ENCODE data around the gene KCP. TPM values are rescaled to one million over a fixed set of nuclear protein-coding genes. Genes with fewer than 3 reads are reported as not detected.
A peak's percentile ranks its signal among the peaks of the same experiment; 100 is the strongest.

Gene KCP
- total RNA-seq, 1 experiment from 2014 or later, result 5.3 TPM

- no peak overlapping the region for H3T11ph ChIP-seq (ENCODE audit: low read length)
- no peak overlapping the region for H2AK5ac ChIP-seq (ENCODE audit: insufficient read length, low read length)
- peaks cover 10 to 18% (median 12%) of the 10 kb centered on the region in 3 experiments for H3K36me3 Mint-ChIP-seq (ENCODE audit: insufficient read depth in 1 of 3, low read depth in 3 of 3)
- no peaks in the 10 kb centered on the region; a peak in 1 of 5 replicates for H3K9me3 Mint-ChIP-seq
- DNase-seq, result peak; percentile 45
- no peak overlapping the region for H2BK5ac ChIP-seq (ENCODE audit: insufficient read length, low read length)
- H2BK12ac ChIP-seq (ENCODE audit: insufficient read length, low read depth, low read length), result no peak overlapping the region
- peaks cover 12% of the 10 kb centered on the region for H3K23me2 ChIP-seq (ENCODE audit: insufficient read length, low read depth, low read length, poor library complexity, severe bottlenecking)
- H3K27me3 ChIP-seq (ENCODE audit: insufficient read depth, low read length), result peaks cover 11% of the 10 kb centered on the region; the same call in 1 of the 2 replicates
- H3K9ac ChIP-seq (ENCODE audit: extremely low read depth, insufficient read length, low read length), result no peak overlapping the region
- peak overlapping the region; percentile 56 to 80 for H3K4me3 Mint-ChIP-seq
- H3K4me1 ChIP-seq (ENCODE audit: insufficient read depth, low read length), result no peaks in the 10 kb centered on the region
- peaks cover 27 to 28% of the 10 kb centered on the region in 2 experiments for H3K4me1 Mint-ChIP-seq
- H2AFZ ChIP-seq (ENCODE audit: low read length), result no peak overlapping the region
- H3K18ac ChIP-seq (ENCODE audit: insufficient read length, low read depth, low read length), result no peak overlapping the region
- no peak overlapping the region for H2BK15ac ChIP-seq (ENCODE audit: low read depth, low read length)
- no peak overlapping the region for H3K23ac ChIP-seq (ENCODE audit: insufficient read length, low read depth, low read length)
- H2BK20ac ChIP-seq (ENCODE audit: low read depth, low read length, poor library complexity, severe bottlenecking), result no peak overlapping the region
- TF ChIP-seq, protein P1, sequence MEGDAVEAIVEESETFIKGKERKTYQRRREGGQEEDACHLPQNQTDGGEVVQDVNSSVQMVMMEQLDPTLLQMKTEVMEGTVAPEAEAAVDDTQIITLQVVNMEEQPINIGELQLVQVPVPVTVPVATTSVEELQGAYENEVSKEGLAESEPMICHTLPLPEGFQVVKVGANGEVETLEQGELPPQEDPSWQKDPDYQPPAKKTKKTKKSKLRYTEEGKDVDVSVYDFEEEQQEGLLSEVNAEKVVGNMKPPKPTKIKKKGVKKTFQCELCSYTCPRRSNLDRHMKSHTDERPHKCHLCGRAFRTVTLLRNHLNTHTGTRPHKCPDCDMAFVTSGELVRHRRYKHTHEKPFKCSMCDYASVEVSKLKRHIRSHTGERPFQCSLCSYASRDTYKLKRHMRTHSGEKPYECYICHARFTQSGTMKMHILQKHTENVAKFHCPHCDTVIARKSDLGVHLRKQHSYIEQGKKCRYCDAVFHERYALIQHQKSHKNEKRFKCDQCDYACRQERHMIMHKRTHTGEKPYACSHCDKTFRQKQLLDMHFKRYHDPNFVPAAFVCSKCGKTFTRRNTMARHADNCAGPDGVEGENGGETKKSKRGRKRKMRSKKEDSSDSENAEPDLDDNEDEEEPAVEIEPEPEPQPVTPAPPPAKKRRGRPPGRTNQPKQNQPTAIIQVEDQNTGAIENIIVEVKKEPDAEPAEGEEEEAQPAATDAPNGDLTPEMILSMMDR (conservative IDR thresholded peaks at IDR 0.05), result no peak
- no peak overlapping the region for H3K27ac Mint-ChIP-seq
- no peaks in the 10 kb centered on the region for H4K20me1 ChIP-seq (ENCODE audit: control insufficient read depth, insufficient read depth, insufficient read length)
- no peaks in the 10 kb centered on the region for H3K79me1 ChIP-seq (ENCODE audit: insufficient read depth, low read depth, low read length, poor library complexity, severe bottlenecking)
- H3K4ac ChIP-seq (ENCODE audit: low read depth, low read length), result no peak overlapping the region
- no peak overlapping the region for H4K5ac ChIP-seq (ENCODE audit: insufficient read length, low read depth, low read length)
- no peaks in the 10 kb centered on the region for H3K9me3 ChIP-seq (ENCODE audit: control insufficient read depth, low read depth, low read length)
- no peak overlapping the region for H2BK120ac ChIP-seq (ENCODE audit: low read depth, low read length, poor library complexity, severe bottlenecking)
- H3K56ac ChIP-seq (ENCODE audit: insufficient read length, low read depth, low read length), result no peak overlapping the region
- WGBS (ENCODE audit: extremely low coverage, insufficient read length, low lambda C conversion rate), result no CpG with 5 or more reads among the region's 30 CpGs
- H3K27ac ChIP-seq (ENCODE audit: insufficient read length, low read depth, low read length), result no peak overlapping the region
- no peak overlapping the region for H4K8ac ChIP-seq (replicated peaks; ENCODE audit: insufficient read length, low read depth, low read length)
- peak overlapping the region; percentile 39 for H3K4me2 ChIP-seq (ENCODE audit: insufficient read depth, insufficient read length, low read length)
- no peak overlapping the region for H4K91ac ChIP-seq (ENCODE audit: insufficient read length, low read depth, low read length)
- no peaks in the 10 kb centered on the region for H3K79me2 ChIP-seq (ENCODE audit: insufficient read depth, low read length)
- H3K14ac ChIP-seq (ENCODE audit: insufficient read depth, low read length), result no peak overlapping the region
- peaks cover 52% of the 10 kb centered on the region for H3K27me3 Mint-ChIP-seq (ENCODE audit: low read depth)
These were observed 40.6 kb downstream of the KCP start for GRCh38 chr7:128869944-128870285.
